AG09319 (cell line): ENCODE data around the gene POP4.
"Not testable (repeated sequence)": the region's sequence is repeated elsewhere in the genome, so short reads cannot be mapped to it uniquely, and the experiment has no call there.

ENCODE experiments used
- DNase-seq: peaks from one replicate; pipeline ENCODE4 v3.0.0-alpha.2; 2010; ENCODE audit warnings: low read depth; ENCODE audit errors: extremely low read depth
- TF ChIP-seq, protein P1 (sequence below): IDR thresholded peaks from 2 replicates; pipeline ENCODE4 v1.5.1; 2011; ENCODE audit warnings: low read depth, mild to moderate bottlenecking, inconsistent platforms, low read length, moderate library complexity

Gene POP4

GRCh38 chr19:29620931-29621351 lies 14.9 kb downstream of the POP4 start:
- TF ChIP-seq, protein P1, sequence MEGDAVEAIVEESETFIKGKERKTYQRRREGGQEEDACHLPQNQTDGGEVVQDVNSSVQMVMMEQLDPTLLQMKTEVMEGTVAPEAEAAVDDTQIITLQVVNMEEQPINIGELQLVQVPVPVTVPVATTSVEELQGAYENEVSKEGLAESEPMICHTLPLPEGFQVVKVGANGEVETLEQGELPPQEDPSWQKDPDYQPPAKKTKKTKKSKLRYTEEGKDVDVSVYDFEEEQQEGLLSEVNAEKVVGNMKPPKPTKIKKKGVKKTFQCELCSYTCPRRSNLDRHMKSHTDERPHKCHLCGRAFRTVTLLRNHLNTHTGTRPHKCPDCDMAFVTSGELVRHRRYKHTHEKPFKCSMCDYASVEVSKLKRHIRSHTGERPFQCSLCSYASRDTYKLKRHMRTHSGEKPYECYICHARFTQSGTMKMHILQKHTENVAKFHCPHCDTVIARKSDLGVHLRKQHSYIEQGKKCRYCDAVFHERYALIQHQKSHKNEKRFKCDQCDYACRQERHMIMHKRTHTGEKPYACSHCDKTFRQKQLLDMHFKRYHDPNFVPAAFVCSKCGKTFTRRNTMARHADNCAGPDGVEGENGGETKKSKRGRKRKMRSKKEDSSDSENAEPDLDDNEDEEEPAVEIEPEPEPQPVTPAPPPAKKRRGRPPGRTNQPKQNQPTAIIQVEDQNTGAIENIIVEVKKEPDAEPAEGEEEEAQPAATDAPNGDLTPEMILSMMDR, result no peak
- DNase-seq, result no peak

DNA sequence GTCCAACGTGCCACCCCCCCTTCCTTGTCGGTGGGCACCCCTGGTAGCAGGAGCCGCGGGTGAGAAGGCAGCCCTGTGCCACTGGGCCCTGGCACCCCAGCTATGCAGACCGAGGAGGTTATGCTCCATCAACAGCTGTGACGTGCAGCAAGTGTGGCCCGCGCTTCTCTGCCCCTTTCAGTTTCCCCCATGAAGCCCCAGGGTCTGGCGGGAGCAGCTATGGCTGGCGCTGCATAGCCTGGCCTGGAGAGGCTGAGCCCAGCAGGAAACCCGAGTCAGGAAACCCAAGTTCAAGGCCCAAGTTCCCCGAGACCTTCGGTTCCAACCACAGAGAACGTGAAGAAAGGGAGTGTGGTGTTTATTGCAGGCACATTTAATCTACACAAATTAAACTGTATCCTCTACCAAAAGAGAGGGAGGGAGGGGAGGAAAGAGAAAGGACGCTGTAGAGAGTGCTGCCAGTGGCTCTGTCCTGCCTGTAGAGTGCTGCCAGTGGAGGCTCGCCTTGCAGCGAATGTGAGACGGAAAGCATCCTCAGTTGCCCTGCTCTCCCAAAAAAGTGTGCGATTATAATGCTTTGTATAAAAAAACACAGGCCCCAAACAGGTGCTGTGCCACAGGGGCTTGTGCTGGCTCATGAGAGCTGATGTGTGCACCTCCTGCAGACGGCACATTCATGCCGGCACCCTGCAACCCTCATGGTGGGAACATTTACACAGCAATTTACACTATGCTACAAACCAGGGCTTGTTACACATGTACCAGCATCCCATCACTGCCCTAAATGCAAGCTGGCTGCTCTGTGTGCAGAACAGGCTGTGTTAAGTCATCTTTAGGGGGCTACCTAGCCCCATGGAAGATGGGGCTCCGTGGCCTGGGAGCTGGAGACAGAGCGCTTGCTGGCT lies 16.3 kb downstream of the POP4 start:
- TF ChIP-seq, protein P1, result no peak
- no peak for DNase-seq

- DNase-seq, result no peak
- TF ChIP-seq, protein P1, result no peak
These were observed 17.8 kb downstream of the POP4 start for GRCh38 chr19:29623726-29624488.

DNA sequence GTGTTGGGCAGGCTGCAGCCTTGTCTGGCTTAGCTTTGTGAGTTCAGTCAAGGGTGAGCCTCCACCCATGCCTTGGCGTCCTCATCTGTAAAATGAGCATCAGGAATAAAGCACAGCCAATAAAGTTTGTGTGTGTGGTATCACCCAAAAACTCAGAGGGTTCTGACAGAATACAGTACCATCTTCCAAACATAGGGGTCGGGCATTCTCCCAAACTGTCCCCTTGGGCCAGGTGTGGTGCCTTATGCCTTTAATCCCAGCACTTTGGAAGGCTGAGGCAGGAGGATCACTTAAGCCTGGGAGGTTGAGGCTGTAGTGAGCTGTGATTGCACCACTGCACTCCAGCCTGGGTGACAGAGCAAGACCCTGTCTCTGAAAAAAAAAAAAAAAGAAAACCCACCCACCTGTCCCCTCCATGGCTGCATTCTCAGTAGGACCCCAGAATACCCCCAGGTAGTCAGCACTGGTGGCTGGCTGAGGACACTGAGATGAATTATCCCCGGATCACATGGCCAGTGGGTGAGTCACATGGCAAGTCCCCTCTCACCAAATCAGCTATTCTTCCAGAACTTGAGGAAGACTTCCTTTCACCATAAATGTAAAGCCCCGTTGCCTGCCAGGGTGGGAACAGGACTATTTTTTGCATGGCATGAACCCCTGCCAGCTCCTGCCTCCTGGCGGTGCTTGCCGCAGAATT lies 18.6 kb downstream of the POP4 start:
- TF ChIP-seq, protein P1, result no peak
- DNase-seq, result no peak

DNA sequence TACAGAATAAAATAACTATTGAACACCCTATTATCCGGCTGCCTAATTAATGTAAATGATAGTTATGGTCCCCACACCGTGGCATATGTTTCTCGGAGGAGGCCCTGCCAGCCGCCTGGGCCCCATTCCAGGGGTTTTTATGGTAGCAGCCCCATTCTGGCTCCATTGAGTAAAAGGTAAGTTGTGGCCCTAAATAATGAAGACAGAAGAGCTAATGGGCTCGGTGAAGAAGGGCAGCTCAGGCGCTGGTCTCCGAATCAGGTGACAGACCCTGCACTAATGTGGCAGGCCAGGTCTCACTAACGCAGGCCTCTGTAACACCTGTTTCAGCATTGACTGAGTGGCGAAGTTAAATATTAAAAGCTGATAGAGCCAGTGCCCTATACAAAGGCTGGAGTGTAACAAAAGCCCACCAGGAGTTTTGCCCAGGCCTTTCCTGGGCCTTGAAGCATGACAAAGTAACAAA lies 19.1 kb downstream of the POP4 start:
- TF ChIP-seq, protein P1, result no peak
- no peak for DNase-seq

GRCh38 chr19:29626386-29626785 lies 20.3 kb downstream of the POP4 start:
- TF ChIP-seq, protein P1, result no peak
- DNase-seq, result no peak

GRCh38 chr19:29626832-29627231 lies 20.7 kb downstream of the POP4 start:
- not testable (repeated sequence) for DNase-seq
